Heart left ventricle (tissue), 13 donors: ENCODE results near the gene RXFP4.

Experiments used
- POLR2A ChIP-seq, 2 donors: fragments of 450-650 bp; IDR thresholded peaks; one replicate each; pipeline ENCODE4 v1.6.1; 2017; ENCODE audit warnings: antibody characterized with exemption in 2 of 2, mild to moderate bottlenecking in 2 of 2, moderate library complexity in 2 of 2
- TF ChIP-seq, protein P1 (sequence below), 12 donors: fragments of 200-600 bp; sonication (generic) in 4 of 12; IDR thresholded peaks; one replicate each; pipeline versions ENCODE4 v1.5.0 to v1.8.0; 2018 to 2022; ENCODE audit warnings: antibody characterized with exemption in 12 of 12, mild to moderate bottlenecking in 5 of 12
- donor health status: ischemic (EF 13 %, LVEDD 7.1; RV severe dilation, severe dysfunction).
- donor health status: DM: no; HTN: yes; CAD: no.
- donor health status: DM: no; HTN: no; CAD: no.
- donor health status: ischemic (EF 25% LVEDD 6.9; RV normal size, moderate dysfunction).
- donor health status: ischemic (EF 25% LVEDD 5.7; RV mildly dilated, moderate dysfunction).
- donor health status: ischemic (EF 35%, LVEDD 5.7; RV mildly dilated, moderate dysfunction).
- donor health status: nonischemic (EF 11% LVEDD 7.7; RV severe dilation, severe dysfunction).
- donor health status: DM: yes; HTN: yes; CAD: no.
- donor health status: PGD.
- donor health status: ischemic (EF 29% LVEDD 5.4; RV normal size, mild dysfunction).
- donor health status: nonischemic (EF 23%, LVEDD 6.1; RV moderate dilation, normal function).

DNA sequence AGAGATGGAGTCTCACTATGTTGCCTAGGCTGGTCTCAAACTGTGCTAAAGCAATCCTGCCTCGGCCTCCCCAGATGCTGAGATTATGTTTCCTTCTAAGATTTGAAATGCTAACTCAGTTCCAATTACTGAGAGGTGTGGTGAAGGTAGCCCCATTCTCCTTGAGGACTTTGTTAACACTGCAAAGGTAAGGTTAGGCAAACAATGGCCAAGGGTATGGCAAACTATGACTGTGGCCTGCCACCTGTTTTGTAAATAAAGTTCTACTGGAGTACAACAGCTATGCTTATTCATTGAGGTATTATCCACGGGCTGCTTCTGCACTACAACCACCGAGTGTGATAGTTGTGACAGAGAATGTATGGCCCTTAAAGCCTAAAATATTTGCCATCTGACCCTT lies 20.7 kb upstream of the RXFP4 start:
- TF ChIP-seq, protein P1, sequence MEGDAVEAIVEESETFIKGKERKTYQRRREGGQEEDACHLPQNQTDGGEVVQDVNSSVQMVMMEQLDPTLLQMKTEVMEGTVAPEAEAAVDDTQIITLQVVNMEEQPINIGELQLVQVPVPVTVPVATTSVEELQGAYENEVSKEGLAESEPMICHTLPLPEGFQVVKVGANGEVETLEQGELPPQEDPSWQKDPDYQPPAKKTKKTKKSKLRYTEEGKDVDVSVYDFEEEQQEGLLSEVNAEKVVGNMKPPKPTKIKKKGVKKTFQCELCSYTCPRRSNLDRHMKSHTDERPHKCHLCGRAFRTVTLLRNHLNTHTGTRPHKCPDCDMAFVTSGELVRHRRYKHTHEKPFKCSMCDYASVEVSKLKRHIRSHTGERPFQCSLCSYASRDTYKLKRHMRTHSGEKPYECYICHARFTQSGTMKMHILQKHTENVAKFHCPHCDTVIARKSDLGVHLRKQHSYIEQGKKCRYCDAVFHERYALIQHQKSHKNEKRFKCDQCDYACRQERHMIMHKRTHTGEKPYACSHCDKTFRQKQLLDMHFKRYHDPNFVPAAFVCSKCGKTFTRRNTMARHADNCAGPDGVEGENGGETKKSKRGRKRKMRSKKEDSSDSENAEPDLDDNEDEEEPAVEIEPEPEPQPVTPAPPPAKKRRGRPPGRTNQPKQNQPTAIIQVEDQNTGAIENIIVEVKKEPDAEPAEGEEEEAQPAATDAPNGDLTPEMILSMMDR (IDR thresholded peaks at IDR 0.05): no peak
- TF ChIP-seq POLR2A (IDR thresholded peaks at IDR 0.05): no peak
